Left forelimb (tissue), 1 donor: Measurements from ENCODE around the gene ITGB2.

ENCODE experiments used
- DNase-seq: peaks from one replicate; pipeline ENCODE4 v3.0.0-alpha.2; 2018; ENCODE audit warnings: low spot score

ITGB2 gene

DNA sequence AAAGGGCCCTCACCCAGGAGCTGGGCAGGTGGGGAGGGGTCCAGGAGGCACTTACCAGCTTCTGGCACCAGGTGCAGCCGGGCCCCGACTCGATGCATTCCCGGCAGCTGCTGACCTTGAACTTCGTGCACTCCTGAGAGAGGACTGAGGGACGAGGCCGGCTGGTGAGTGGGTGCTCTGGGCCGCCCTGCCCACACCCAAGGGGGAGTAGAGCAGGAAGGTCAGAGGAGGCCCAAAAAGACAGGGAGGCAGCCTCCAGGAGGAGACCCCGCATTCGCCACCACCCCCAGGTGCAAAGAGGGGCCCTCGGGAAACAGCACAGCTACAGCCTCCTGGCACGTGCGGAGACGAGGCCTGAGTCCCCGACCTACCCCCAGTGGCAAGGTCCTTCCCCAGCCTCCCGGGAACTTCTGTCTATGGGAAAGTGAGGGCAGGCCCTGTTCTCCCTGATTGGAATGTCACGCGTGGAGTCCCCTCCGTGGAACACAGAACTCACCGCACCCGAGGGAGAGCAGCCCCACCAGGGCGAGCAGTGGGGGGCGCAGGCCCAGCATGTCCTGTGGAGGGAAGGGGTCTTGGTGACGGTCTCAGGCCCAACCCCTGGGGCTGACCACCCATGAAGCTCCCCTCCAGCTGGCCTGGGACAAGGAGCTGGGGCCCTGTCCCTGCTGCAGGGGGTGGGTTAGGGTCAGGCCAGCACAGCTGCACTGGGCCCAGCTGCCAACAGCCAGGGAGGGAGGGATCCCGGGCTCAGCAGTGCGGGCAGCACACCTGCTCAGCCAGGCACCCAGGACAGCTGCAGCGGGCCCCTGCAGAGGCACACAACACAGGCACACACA lies 10.3 kb downstream of the ITGB2 start:
- DNase-seq, result no peak

DNA sequence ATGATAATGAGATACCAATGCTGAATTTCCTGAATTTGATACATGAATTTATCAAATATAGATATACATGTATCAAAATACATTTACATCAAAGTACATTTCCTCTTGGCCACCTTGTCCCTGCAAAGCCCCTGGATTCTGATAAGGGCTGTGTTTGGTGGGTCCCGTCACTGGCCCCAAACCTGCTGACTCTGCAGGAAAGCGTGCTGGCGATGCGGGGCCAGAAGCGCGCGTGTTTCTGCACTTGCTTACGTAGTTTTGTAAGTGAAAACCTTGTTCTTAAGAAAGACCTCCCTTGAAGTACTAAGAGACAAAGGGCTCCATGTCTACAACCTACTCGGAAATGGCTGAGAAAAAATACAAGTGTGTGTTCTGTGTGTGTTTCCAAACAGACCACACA lies 11.0 kb downstream of the ITGB2 start:
- no peak for DNase-seq

DNA sequence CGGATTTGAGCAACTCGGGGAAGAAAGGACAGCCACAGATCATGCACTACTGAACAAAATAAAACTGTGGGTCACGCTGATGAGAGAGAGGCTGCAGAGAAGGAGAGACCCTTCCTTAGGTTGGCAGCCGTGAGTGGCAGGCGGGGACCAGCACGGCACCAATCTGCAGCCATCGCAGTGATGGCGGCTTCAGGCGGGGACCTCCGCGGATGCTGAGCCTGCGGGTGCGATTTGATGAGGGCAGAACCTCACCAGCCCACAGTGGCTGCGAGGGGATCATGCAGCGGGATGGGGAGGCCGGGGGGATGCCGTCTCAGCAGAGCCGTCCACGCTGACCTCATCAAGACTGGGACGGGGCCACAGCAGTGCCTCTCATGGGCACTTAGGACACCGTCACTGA lies 11.8 kb downstream of the ITGB2 start:
- DNase-seq, result no peak

DNA sequence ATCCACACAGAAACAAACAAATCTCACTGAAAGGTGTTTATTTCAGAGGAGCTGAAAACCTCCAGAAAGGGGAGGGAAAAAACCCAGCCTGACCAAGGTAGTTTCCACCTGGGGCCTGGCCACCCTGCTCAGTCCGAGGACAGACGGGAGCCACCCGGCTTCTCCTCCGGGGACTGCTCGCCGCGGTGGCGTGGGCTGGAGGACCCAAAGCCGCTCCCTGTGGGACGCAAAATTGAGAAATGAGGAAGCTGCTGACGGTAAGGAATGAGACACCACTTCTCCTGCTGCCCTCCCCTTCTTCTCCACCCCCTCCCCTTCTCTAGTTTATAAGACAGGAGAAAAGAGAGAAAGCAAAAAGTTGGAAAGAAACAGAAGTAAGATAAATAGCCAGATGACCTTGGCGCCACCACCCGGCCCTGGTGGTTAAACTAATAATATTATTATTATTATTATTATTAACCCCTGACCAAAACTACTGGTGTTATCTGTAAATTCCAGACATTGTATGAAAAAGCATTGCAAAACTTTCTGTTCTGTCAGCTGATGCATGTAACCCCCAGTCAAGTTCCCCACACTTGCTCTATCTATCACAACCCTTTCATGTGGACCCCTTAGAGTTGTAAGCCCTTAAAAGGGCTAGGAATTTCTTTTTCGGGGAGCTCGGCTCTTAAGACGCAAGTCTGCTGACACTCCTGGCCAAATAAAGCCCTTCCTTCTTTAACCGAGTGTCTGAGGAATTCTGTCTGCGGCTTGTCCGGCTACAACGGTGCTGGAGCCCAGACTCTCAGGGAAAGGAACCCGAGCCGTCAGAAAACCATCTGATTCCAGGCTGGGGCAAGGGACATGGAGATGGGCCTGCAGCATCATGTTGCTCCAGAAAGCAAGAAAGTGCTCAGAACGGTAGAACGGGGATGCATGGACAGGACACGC lies 12.5 kb downstream of the ITGB2 start:
- DNase-seq, result no peak

DNA sequence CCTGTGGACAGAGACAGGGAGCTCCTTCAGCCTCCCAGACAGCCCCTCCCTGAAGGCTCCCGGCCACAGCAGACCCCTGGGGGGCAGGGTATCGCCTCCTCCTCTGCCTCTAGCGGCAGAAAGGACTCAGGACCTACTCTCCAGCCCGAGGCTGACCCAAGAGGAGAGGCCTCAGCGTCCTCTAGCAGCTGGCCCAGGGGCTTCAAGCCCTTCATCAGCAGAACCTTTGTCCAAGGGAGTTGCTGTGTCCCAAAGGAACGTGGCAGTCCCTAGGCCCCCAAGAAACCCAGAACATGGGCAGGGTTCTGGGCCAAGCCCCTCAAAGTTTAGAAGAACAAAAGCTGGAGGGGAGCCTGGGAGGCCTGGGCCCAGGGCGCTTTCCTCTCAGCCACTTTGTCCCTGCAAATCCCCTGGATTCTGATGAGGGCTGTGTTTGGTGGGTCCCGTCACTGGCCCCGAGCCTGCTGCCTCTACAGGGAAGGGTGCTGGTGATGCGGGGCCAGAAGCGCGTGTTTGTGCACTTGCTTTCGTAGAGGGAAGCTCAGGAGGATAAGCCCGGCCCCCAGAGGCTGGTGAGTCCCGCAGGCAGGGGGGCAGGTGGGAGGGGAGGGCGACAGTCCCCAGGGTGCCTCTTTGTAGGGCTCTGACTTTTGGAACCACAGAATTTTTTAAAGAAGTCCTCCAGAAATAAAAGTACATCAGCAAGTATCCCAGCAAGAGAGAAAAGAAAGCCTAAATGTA lies 13.3 kb downstream of the ITGB2 start:
- no peak for DNase-seq

DNA sequence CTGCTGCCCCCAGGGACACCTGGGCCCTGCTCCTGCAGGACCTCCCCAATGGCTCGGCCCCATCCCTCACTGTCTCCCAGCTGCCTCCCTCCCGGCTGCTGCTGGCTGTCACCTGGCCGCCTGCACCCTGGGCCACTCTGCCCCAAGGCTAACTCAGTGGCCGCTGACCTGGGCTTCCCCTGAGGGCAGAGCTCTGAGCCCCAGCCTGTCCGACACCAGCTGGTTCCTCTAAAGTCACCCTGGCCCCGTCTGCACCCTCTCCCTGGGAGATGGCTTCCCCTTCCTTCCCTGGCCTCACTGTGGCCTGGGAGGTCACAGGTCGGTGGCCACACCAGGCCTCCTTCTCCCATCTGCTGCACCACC lies 15.0 kb downstream of the ITGB2 start:
- DNase-seq, result no peak

DNA sequence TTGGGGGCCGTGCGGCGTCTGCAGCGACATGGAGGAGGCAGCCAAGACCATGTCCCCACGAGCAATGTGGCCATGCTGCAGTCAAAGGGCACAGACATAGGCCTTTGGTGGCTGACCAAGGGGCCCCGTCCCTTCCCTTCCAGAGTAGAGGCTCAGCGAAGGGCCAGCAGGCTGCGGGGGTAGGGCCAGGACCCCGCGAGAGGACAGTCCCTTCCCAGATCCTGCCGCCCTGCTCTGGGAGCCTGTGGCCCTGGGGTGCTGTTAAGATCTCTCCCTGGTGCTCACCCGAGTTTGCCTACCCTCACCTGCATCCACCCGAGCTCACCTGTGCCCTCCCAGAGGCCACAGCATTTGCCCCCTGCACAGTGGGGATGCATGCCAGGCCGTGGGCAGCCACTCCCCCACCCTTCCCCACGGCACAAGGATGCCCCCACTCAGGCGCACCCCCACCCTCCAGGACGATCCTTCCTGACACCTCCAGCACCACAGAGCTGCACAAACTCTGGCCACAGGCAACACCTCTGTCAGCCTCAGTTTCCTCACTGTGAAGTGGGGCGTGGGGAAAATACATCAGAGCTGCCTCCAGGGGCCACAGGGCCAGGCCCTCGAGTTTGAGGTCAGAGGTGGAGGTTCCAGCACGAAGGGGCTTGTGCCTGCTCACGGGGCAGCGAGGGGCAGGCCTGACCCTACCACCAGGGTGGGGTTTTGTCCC lies 15.5 kb downstream of the ITGB2 start:
- no peak for DNase-seq

DNA sequence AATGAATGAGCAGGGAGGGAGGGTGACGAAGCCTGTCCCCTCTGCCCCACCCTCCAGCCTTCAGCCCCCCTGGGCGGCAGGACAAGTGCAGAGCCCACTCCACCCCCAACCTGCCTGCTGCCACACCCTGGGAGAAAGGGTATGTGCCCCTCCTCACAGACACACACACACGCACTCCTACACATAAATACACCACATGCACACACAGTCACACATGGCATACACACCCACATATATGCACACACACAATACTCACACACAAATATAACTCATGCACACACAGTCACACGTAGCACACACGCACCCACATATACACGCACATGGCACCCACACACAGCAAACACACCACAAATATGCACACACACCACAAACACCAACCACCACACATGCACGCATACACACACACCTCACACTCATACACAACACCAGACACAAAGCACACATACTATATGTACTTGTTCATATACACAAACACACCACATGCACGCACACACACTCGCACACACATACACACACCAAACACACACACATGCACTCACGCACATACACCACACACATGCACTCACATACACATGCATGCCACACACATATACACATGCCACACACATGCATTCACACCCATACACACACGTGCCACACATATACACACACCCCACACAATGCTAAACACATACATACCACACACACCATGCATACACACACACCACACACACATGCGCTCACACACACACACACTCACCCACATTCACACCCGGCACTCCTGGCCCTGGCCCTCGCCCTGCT lies 16.4 kb downstream of the ITGB2 start:
- DNase-seq, result no peak

DNA sequence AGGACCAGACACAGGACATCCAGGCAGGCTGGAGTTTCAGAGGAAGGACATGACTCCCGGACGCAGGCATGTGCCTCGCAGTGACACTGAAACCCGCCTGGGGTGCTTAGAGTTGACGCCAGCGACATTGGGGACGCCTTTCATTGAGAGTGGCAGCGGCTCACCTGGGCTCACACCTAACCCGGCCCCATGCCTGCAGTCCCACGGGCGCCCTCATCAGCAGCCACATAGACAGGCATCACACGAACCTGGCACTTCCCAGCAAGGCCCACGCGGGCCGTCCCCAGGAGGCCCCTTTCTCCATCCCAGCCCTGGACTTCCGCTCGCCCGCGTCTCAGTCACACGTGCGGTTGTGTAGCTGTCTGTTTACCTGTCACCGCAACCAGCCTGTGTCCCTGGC lies 17.0 kb downstream of the ITGB2 start:
- DNase-seq, result no peak

DNA sequence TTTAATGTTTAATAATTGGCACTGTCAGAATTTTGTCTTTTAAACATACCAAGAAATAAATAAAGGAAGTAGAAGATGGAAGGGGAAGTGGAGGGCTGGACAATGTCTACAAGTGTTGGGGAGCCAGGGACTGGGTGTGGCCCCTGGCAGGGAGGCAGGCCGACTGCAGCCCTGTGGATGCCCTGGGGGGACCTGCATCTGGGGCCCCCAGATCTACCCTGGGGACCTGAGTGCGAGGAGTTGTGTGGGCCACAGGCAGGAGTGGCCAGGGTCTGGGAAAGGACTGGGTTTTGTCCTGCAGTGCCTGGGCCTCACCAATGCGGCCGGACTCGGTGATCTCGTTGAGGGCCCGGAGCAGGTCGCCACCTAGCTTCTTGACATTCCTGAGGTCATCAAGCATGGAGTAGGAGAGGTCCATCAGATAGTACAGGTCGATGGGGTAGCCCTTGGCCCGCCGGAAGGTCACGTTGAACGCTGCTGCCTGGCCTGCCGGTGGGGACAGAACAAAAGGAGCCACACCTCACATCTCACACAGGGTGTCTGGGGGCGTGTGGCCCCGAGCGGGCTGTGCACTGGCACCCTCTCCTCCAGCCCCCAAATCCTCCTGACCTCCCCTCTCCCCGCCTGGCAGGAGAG lies 17.5 kb downstream of the ITGB2 start:
- DNase-seq, result no peak

DNA sequence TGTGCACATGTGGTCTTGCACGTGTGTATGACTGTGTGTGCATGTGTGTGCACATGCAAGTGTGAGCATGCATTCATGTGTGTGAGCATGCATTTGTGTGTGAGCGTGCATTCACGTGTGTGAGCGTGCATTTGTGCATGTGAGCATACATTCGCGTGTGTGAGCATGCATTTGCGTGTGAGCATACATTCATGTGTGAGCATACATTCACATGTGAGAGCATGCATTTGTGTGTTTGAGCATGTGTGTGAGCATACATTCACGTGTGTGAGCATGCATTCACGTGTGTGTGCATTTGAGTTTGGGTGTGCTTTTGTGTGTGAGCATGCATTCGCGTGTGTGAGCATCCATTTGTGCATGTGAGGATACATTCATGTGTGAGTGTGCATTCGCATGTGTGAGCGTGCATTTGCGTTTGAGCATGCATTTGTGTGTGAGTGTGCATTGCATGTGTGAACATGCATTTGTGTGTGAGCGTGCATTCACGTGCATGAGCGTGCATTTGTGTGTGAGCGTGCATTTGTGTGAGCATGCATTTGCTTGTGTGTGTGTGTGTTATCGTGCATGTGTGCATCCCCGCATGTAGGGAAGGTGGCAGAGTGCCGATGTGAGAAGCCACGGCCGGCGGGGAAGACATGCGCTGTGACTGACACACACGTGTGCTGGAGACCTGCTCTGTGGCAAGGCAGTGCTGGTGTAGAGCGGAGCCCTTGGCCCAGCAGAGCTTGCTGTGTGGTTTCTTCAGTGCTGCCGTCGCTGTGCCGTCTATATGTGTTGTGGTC lies 18.2 kb downstream of the ITGB2 start:
- DNase-seq, result no peak

DNA sequence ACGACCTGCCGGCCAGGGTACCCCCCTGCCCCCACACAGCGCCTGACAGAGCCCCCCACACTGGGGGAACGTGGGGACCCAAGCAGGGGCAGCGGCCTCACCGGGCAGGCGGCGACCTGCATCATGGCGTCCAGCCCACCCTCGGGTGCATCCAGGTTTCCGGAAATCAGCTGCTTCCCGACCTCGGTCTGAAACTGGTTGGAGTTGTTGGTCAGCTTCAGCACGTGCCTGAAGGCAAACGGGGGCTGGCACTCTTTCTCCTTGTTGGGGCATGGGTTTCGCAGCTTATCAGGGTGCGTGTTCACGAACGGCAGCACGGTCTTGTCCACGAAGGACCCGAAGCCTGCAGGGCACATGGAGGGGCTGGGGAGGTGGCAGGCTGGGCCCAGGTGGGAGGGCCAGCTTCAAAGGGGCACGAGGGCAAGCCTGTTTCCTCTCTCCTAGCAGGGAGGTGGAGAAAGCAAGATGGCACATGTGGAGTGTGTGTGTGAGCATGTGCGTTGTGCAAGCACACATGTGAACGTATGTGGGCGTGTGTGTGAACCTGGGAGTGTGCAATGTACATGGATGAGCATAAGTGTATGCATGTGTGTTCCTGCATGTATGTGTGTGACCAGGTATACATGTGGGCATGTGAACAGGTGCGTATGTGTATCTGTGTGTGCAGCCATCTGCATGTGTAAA lies 19.2 kb downstream of the ITGB2 start:
- no peak for DNase-seq

DNA sequence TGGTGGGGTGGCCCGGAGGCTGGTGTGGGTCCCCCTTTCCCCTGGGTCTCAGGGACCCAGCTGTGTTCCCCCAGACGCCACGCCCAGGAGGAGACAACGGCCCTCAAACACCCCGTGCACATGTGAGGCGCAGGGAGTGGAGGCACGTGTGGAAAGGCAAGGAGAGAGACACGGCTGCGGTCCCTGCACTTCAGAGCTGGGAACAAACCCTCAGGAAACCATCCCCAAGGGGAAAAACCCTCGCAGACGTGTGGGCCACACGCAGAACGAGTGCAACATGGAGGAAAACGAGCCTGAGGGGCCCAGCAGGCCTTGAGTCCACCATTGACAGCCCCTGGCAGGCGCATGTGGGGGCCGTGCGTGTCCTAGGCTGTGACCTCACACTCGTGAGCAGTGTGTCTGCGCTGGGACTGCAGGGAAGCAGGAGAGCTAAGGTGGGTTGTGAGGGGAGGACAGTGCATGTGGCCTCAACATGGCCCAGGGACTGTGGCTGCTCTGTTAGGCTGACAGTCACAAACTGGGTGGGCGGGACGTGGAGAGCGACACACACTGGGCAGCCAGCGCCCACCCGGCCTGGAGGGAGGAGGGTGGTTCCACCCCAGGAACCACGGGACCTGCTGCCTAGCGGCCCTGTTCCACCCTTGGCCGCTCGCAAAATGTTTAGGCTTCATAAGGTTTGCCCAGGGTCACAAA lies 20.0 kb downstream of the ITGB2 start:
- DNase-seq, result no peak

DNA sequence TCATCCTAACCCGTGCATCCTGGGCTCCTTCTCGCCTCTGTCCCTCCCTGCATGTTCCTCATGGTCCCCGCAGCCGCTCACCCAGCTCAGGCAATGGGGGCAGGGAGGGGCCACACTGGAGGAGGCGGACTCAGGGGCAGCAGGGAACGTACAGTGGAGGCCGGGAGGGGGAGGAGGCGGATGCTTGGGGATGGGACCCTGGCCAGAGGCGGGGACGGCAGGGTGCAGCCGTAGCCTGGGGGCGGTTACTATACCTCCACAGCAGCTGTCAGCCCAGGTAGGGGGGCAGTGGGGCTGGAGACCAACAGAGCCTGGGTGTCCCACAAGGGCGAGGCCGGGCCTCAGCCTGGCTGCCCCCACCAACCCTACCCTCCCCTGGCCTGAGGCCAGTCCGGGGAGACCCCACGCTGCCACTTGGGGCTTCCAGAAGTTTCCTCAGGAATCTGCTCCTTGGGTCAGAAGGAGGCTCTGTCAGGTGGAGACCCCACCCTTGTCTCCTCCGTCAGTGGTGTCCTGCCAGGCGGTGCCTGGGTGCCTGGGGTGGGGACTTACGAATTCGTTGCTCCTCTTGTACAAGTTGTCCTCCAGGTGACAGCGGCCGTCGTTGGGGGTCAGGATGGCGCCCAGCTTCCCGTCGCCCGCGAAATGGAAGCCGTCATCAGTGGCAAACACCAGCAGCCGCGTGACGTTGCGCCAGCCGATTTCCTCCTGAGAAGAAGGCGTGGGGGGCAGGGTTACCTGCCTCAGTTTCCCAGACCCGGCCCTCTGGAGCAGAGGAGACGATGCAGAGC lies 20.7 kb downstream of the ITGB2 start:
- no peak for DNase-seq

DNA sequence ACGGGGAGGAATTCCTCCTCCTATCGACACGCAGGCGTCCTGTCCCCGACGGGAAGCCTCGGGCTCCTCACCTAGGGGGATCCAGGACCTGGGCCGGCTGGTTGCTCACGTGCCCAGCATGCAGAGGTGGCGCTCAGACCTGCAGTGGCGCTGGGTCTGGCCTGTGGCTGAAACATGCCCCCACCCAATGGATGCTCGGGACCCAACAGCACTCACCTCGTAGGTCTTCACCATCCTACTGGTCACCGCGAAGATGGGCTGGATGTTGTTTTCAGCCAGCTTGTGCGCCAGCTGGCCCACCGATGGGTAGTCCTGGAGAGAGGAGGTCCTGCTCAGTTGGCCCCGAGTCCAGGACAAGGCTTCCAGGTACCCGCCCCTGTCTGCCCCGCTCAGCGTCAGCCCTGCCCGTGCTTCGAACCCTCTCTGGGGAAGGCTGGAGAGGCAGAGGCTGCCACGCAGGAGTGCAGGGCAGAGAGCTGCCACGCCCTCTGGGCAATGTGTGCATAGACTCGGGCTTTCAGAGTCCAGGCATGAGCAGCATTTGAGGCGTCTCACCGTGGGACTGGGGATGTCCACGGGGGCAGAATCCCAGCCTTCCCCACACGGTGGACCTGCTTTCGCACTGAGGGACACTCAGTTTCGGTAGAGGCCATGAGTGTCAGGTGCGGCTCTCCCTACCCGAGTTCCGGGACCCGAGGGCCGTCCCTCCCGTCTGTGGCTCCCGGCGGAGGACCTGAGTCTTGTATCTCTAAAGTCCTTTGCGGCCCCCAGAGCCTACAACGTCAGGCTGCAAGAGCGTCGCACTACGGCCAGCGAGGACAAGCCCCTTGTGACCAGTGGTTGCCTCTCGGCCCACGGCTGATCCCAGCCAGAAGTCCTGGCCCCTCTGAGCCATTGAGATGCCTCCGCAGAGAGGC lies 21.6 kb downstream of the ITGB2 start:
- no peak for DNase-seq

DNA sequence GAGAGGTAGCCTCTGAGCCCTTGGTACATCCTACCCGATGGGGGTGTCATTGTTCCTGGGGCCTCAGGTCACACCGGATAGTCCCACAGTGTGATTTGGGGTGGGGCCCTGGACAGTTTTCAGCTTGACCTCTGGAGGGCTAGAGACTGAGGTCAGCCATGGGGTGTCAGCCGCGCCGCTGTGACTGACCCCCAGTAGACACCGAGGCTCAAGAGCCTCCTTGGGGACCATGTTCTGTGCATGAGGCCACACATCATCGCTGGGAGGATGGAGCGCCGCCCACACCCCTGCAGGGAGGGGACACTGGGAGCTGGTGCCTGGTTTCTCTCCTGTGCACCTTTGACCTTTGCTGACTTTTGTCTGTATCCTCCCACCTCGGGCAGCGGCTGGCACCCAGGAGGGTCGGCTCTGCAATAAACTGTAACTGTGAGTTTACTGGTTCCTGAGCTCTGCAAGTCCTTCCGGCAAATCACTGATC lies 22.6 kb downstream of the ITGB2 start:
- no peak for DNase-seq
